Neural crest cell (in vitro differentiated cells): ENCODE results near the gene COL9A3. TPM values are rescaled to one million over a fixed set of nuclear protein-coding genes. Genes with fewer than 3 reads are reported as not detected.

Source experiments
- DNase-seq: peaks from one replicate; pipeline ENCODE4 v3.0.0; 2021; ENCODE audit warnings: low read depth, mixed read lengths, low spot score
- H3K27ac Mint-ChIP-seq: one replicate; pipeline ENCODE4 v1.8.0; 2021; ENCODE audit warnings: mild to moderate bottlenecking, mixed read lengths; ENCODE audit not compliant: unreplicated experiment
- H3K27me3 Mint-ChIP-seq: 2 replicates; pipeline ENCODE4 v1.8.0; 2021; ENCODE audit warnings: low read depth, mild to moderate bottlenecking, mixed read lengths
- H3K36me3 Mint-ChIP-seq: 2 replicates; pipeline ENCODE4 v1.8.0; 2021; ENCODE audit warnings: low read depth, mild to moderate bottlenecking, mixed read lengths
- H3K4me1 Mint-ChIP-seq: 2 replicates; pipeline ENCODE4 v1.8.0; 2021; ENCODE audit warnings: mixed read lengths
- H3K4me3 Mint-ChIP-seq: one replicate; pipeline ENCODE4 v1.8.0; 2021; ENCODE audit warnings: mild to moderate bottlenecking, mixed read lengths
- H3K9me3 Mint-ChIP-seq: 2 replicates; pipeline ENCODE4 v1.8.0; 2021; ENCODE audit warnings: mixed read lengths
- total RNA-seq: library from RNA; stranded (reverse); gene quantifications from 2 replicates; pipeline ENCODE4 v1.2.1, GENCODE V29; 2021
- TF ChIP-seq, protein P1 (sequence below): fragments of 200-600 bp; sonication (generic); conservative IDR thresholded peaks from 2 replicates; pipeline ENCODE4 v1.5.0; 2021; ENCODE audit warnings: antibody characterized with exemption, mild to moderate bottlenecking

COL9A3 gene
- total RNA-seq, 1 donor from 2014 or later: 4.6 TPM

DNA sequence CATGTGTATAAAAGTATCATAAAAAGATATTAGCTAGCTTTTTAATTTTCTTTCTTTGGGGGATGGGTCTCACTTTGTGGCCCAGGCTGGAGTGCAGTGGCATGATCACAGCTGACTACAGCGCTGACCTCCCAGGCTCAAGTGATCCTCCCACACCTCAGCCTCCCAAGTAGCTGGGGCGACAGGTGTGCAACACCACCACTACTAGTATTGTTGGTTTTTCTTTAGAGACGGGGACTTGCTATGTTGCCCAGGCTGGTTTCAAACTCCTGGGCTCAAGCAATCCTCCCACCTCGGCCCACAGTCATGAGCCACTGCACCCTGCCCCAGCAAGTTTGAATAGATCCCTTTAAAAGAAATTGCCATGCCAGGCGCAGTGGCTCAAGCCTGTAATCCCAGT is 38.3 kb downstream of the COL9A3 start:
- Mint-ChIP-seq H3K9me3 (no peaks in the 10 kb centered on the region), H3K27me3 (peaks cover 8% of the 10 kb centered on the region), H3K36me3 (peaks cover 15% of the 10 kb centered on the region), H3K4me3 (no peak overlapping the region), H3K4me1 (peaks cover 10% of the 10 kb centered on the region), H3K27ac (no peak overlapping the region)
- DNase-seq: no peak
- TF ChIP-seq, protein P1, sequence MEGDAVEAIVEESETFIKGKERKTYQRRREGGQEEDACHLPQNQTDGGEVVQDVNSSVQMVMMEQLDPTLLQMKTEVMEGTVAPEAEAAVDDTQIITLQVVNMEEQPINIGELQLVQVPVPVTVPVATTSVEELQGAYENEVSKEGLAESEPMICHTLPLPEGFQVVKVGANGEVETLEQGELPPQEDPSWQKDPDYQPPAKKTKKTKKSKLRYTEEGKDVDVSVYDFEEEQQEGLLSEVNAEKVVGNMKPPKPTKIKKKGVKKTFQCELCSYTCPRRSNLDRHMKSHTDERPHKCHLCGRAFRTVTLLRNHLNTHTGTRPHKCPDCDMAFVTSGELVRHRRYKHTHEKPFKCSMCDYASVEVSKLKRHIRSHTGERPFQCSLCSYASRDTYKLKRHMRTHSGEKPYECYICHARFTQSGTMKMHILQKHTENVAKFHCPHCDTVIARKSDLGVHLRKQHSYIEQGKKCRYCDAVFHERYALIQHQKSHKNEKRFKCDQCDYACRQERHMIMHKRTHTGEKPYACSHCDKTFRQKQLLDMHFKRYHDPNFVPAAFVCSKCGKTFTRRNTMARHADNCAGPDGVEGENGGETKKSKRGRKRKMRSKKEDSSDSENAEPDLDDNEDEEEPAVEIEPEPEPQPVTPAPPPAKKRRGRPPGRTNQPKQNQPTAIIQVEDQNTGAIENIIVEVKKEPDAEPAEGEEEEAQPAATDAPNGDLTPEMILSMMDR: no peak

DNA sequence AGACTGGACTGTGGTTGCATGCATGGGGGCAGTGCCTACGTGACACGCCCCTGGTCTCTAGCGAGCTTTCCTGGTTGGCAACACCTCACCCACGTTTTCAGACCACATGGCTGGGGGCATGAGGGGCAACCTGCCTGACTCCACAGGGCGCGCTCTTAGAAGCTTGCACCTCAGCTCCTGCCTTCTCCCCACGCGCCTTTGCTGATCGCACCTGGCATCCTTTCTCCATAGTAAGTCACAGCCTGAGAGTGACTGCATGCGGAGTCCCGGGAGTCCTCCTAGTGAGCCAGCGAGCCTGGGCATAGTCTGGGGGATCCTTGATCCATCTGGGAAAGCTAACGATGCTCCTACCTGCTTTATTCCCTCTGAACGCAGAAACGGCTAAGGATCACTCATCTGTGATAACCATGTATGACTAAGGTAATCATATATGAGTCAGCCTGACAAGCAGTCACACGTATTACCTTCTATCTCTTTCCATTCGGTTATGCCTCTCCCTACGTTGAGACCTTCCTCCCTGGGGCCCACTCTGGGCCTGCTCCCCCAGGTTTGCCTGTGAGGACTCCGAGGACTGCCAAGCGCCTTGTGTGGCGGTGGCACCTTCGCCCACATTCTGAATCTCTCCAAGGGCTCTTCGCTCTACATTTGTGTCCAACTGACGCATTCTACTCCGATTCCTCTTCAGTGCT is 40.2 kb downstream of the COL9A3 start:
- Mint-ChIP-seq H3K4me3 (no peak overlapping the region), H3K27me3 (peaks cover 13% of the 10 kb centered on the region), H3K4me1 (peaks cover 15% of the 10 kb centered on the region), H3K9me3 (no peaks in the 10 kb centered on the region), H3K36me3 (peaks cover 11% of the 10 kb centered on the region), H3K27ac (no peak overlapping the region)
- DNase-seq: no peak
- TF ChIP-seq, protein P1: no peak

DNA sequence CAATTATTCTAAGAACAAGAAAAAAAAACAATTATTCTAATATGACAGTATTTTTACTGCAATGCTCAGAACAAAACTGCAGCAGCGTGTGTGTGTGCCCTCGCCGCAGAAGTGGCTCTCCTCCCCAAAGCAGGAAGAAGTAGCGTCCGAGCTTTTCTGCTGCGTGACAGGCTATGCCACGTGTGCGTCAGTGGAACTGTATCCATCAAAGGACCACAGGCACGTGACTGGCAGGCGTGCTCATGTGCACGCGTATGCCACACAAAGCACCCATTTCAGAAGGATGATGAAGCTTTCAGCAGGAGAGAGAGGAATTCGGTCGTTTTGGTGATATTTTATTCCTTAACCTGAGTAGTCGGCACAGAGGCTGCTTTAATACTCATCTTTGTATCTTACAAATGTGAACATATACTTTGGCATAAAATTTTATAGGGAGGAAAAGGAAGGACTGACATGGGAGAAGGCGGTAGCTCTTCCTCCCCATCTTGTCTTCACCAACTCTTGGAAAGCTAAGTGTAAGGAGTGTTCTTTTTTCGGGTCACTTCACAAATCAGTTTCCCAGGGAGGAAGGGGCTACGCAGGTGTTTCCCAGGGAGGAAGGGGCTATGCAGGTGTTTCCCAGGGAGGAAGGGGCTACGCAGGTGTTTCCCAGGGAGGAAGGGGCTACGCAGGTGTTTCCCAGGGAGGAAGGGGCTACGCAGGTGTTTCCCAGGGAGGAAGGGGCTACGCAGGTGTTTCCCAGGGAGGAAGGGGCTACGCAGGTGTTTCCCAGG is 41.4 kb downstream of the COL9A3 start:
- Mint-ChIP-seq H3K27ac (no peak overlapping the region), H3K36me3 (peaks cover 6% of the 10 kb centered on the region)
- TF ChIP-seq, protein P1: no peak

DNA sequence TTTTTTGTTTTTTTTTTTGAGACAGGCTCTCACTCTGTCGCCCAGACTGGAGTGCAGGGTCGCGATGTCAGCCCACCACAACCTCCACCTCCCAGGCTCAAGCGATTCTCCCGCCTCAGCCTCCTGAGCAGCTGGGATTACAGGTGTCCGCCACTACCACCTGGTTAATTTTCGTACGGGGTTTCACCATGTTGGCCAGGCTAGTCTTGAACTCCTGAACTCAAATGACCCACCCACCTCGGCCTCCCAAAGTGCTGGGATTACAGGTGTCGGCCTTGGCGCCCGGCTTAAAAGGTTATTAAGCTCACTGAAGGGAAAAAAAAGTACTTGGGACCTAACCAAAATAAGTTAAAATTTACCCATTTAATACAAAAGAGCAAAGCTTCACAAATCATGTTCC is 42.9 kb downstream of the COL9A3 start:
- Mint-ChIP-seq H3K27me3 (peaks cover 13% of the 10 kb centered on the region), H3K27ac (no peak overlapping the region), H3K4me3 (peak overlapping the region; percentile 75), H3K36me3 (peaks cover 5% of the 10 kb centered on the region), H3K9me3 (no peaks in the 10 kb centered on the region), H3K4me1 (peaks cover 22% of the 10 kb centered on the region)
- TF ChIP-seq, protein P1: no peak
- no peak for DNase-seq

More for the DNA sequence above, 41.4 kb downstream of the COL9A3 start:
- Mint-ChIP-seq H3K4me3 (peak overlapping the region; percentile 52), H3K4me1 (peaks cover 22% of the 10 kb centered on the region), H3K27me3 (peaks cover 13% of the 10 kb centered on the region), H3K9me3 (no peaks in the 10 kb centered on the region)
- no peak for DNase-seq

DNA sequence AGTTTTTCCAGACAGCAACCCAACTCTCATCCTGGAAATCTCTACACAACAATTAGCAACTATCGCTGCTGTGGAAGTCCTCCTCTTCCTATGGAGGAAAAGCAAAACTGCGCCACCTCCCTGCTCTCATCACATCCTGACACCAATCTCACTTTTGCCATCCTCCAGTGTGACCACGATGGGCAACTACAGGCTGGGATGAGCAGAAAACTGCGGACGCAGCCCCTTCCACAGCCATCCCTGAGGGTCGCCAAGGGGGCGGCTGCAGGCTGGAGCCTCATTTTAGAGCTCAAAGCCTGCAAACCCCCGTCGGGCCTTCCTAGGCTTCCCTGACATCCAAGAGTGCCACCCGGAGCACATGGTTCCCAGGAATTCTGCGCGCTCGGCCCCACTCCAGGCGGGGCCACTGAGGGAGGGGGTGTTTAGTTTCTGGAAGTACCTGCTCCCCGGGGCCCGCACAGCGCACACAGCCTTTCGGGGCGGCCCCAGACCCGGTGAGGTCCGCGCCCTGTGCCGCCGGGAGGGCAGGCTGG is 43.6 kb downstream of the COL9A3 start:
- no peak for DNase-seq
- Mint-ChIP-seq H3K27ac (peak overlapping the region; percentile 75), H3K4me3 (peak overlapping the region; percentile 75), H3K36me3 (peaks cover 4% of the 10 kb centered on the region), H3K4me1 (peaks cover 22% of the 10 kb centered on the region), H3K27me3 (peaks cover 13% of the 10 kb centered on the region), H3K9me3 (no peaks in the 10 kb centered on the region)
- TF ChIP-seq, protein P1: no peak
